ENCODE data around the gene CNN1.
A peak's percentile ranks its signal among the peaks of the same experiment; 100 is the strongest.

DNA sequence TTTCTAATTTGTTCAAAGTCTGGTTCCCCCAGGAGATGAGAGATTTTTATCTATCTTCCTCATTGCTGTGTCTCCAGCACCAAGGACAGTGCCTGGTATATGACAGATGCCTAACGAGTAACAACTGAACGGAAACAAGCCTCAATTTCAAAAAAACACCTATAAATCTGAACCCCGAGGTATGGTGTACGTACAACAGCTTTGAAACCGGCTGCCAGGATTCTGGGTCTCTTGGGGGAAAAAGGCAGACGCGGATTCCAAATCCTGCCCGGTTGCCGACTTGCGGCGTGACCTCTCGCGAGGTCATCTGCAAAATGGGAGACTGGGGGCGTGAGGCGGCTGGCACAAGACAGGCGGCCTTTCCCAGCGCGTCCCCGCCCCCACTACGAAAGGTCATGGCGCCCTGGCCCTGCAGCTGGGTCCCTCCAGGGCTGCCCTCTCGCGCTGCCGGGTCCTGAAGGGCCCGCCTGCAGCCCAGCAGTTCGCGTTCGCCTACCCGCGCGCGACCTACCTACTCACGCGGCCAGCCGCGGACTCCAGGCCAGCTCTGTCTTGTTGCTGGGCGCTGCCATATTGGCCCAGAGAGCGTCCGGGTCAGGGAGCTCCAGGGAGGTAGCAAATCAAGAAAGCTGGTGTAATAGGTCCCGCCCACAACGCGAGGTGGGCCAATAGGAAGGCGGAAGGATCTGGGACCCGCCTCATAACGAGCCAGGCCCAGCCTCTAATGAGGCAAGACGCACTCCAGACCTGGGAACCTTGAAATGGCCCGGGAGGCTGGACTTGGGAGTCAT is 9.9 kb upstream of the CNN1 start, which contains the start of gene ECSIT:
- TF ChIP-seq, protein P1, sequence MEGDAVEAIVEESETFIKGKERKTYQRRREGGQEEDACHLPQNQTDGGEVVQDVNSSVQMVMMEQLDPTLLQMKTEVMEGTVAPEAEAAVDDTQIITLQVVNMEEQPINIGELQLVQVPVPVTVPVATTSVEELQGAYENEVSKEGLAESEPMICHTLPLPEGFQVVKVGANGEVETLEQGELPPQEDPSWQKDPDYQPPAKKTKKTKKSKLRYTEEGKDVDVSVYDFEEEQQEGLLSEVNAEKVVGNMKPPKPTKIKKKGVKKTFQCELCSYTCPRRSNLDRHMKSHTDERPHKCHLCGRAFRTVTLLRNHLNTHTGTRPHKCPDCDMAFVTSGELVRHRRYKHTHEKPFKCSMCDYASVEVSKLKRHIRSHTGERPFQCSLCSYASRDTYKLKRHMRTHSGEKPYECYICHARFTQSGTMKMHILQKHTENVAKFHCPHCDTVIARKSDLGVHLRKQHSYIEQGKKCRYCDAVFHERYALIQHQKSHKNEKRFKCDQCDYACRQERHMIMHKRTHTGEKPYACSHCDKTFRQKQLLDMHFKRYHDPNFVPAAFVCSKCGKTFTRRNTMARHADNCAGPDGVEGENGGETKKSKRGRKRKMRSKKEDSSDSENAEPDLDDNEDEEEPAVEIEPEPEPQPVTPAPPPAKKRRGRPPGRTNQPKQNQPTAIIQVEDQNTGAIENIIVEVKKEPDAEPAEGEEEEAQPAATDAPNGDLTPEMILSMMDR (IDR thresholded peaks at IDR 0.05) = peak in 1 of 3 donors; percentile 9
- no peak for TF ChIP-seq POLR2A (IDR thresholded peaks at IDR 0.05)
